SU-DHL-6 (cell line): Measurements from ENCODE around the gene CTU2.

Experiments used
- H2AFZ ChIP-seq: fragments of 200-600 bp; sonication (generic); 2 replicates; pipeline ENCODE4 v1.6.1; 2014; ENCODE audit warnings: low read depth, mild to moderate bottlenecking, moderate library complexity, mixed read lengths, antibody characterized with exemption, low read length; ENCODE audit not compliant: severe bottlenecking
- H3F3A ChIP-seq: fragments of 200-600 bp; shearing (Covaris generic); 2 replicates; pipeline ENCODE4 v1.6.0; 2016; ENCODE audit warnings: antibody characterized with exemption, mild to moderate bottlenecking; ENCODE audit not compliant: insufficient read depth
- H3K27ac ChIP-seq: fragments of 200-600 bp; sonication (generic); 2 replicates; pipeline ENCODE4 v1.5.1; 2016; ENCODE audit warnings: low read depth, mild to moderate bottlenecking, low read length, moderate library complexity, mixed read lengths
- H3K27me3 ChIP-seq: fragments of 200-600 bp; sonication (generic), shearing (Covaris generic); 2 replicates; pipeline ENCODE4 v1.6.0; 2014; ENCODE audit warnings: mild to moderate bottlenecking, low read length
- H3K36me3 ChIP-seq: fragments of 200-600 bp; sonication (generic); 2 replicates; pipeline ENCODE4 v1.6.1; 2014; ENCODE audit warnings: mild to moderate bottlenecking, low read length, mixed read lengths
- H3K4me2 ChIP-seq: fragments of 300-600, 200-600 bp; shearing (Covaris generic), sonication (generic); 2 replicates; pipeline ENCODE4 v1.6.0; 2014; ENCODE audit warnings: low read length, low read depth, mild to moderate bottlenecking; ENCODE audit not compliant: poor library complexity, severe bottlenecking
- H3K4me3 ChIP-seq: fragments of 200-600 bp; sonication (generic); 2 replicates; pipeline ENCODE4 v1.5.1; 2014; ENCODE audit warnings: antibody characterized with exemption, low read length, mild to moderate bottlenecking, mixed read lengths; ENCODE audit not compliant: insufficient read depth, poor library complexity, severe bottlenecking
- H3K79me2 ChIP-seq: fragments of 200-600 bp; sonication (generic); 2 replicates; pipeline ENCODE4 v1.6.1; 2014; ENCODE audit warnings: mild to moderate bottlenecking, low read length, moderate library complexity; ENCODE audit not compliant: insufficient read depth
- H3K9ac ChIP-seq: fragments of 200-600 bp; sonication (generic); 2 replicates; pipeline ENCODE4 v1.7.0; 2014; ENCODE audit warnings: mild to moderate bottlenecking, low read length
- H3K9me2 ChIP-seq: fragments of 200-600 bp; sonication (generic); replicated peaks from 2 replicates; pipeline ENCODE4 v1.6.1; 2014; ENCODE audit warnings: low read length; ENCODE audit not compliant: insufficient read depth
- H3K9me3 ChIP-seq: fragments of 200-600 bp; sonication (generic); 2 replicates; pipeline ENCODE4 v1.6.1; 2014; ENCODE audit warnings: low read length, mixed read lengths; ENCODE audit not compliant: insufficient read depth
- H4K20me1 ChIP-seq: fragments of 200-600 bp; sonication (generic); 2 replicates; pipeline ENCODE4 v1.6.1; 2014; ENCODE audit warnings: low read depth, mild to moderate bottlenecking, antibody characterized with exemption, low read length, moderate library complexity, mixed read lengths
- CTCF ChIP-seq: fragments of 200-600 bp; sonication (generic); IDR thresholded peaks from one replicate; pipeline ENCODE4 v1.5.1; 2017; ENCODE audit warnings: antibody characterized with exemption, mild to moderate bottlenecking, low read length, moderate library complexity; ENCODE audit not compliant: insufficient read depth, poor library complexity, severe bottlenecking
- EZH2phosphoT487 ChIP-seq: fragments of 200-600 bp; sonication (generic), shearing (Covaris generic); conservative IDR thresholded peaks from 2 replicates; pipeline ENCODE4 v1.6.1; 2018; ENCODE audit warnings: mild to moderate bottlenecking, antibody characterized with exemption, low read length, moderate library complexity, mixed read lengths

Gene CTU2

GRCh38 chr16:88695218-88695617 is 11.1 kb upstream of the CTU2 start:
- no peak overlapping the region for H3K9ac ChIP-seq
- no peak overlapping the region for H3K27ac ChIP-seq
- no peak overlapping the region for H3K4me3 ChIP-seq

GRCh38 chr16:88695753-88696152 is 10.6 kb upstream of the CTU2 start:
- Histone ChIP-seq H3K36me3 (no peaks in the 10 kb centered on the region), H3K9me3 (no peaks in the 10 kb centered on the region), H3K27ac (no peak overlapping the region), H3F3A (no peaks in the 10 kb centered on the region), H3K27me3 (no peaks in the 10 kb centered on the region), H3K4me2 (no peak overlapping the region), H3K4me3 (no peak overlapping the region), H2AFZ (no peak overlapping the region), H3K9ac (no peak overlapping the region), H4K20me1 (no peaks in the 10 kb centered on the region), H3K79me2 (no peaks in the 10 kb centered on the region), H3K9me2 (no peaks in the 10 kb centered on the region)
- TF ChIP-seq CTCF (no peak), EZH2phosphoT487 (no peak)

More at GRCh38 chr16:88695218-88695617, 11.1 kb upstream of the CTU2 start:
- Histone ChIP-seq H3K27me3 (no peaks in the 10 kb centered on the region), H3F3A (no peaks in the 10 kb centered on the region), H4K20me1 (no peaks in the 10 kb centered on the region), H3K9me2 (no peaks in the 10 kb centered on the region), H3K4me2 (no peak overlapping the region), H3K9me3 (no peaks in the 10 kb centered on the region), H2AFZ (no peak overlapping the region), H3K36me3 (no peaks in the 10 kb centered on the region), H3K79me2 (no peaks in the 10 kb centered on the region)
- TF ChIP-seq EZH2phosphoT487 (no peak), CTCF (no peak)

- Histone ChIP-seq H3K9me2 (no peaks in the 10 kb centered on the region), H3F3A (no peaks in the 10 kb centered on the region), H3K9me3 (no peaks in the 10 kb centered on the region), H2AFZ (no peak overlapping the region), H3K79me2 (no peaks in the 10 kb centered on the region), H3K4me3 (no peak overlapping the region), H3K27me3 (no peaks in the 10 kb centered on the region), H3K27ac (no peak overlapping the region), H4K20me1 (no peaks in the 10 kb centered on the region), H3K36me3 (no peaks in the 10 kb centered on the region), H3K4me2 (no peak overlapping the region), H3K9ac (no peak overlapping the region)
- no peak for TF ChIP-seq CTCF
- TF ChIP-seq EZH2phosphoT487, result no peak
Measured at GRCh38 chr16:88696441-88696840, 9.9 kb upstream of the CTU2 start.
